ENCODE results near the gene RNF11.

DNA sequence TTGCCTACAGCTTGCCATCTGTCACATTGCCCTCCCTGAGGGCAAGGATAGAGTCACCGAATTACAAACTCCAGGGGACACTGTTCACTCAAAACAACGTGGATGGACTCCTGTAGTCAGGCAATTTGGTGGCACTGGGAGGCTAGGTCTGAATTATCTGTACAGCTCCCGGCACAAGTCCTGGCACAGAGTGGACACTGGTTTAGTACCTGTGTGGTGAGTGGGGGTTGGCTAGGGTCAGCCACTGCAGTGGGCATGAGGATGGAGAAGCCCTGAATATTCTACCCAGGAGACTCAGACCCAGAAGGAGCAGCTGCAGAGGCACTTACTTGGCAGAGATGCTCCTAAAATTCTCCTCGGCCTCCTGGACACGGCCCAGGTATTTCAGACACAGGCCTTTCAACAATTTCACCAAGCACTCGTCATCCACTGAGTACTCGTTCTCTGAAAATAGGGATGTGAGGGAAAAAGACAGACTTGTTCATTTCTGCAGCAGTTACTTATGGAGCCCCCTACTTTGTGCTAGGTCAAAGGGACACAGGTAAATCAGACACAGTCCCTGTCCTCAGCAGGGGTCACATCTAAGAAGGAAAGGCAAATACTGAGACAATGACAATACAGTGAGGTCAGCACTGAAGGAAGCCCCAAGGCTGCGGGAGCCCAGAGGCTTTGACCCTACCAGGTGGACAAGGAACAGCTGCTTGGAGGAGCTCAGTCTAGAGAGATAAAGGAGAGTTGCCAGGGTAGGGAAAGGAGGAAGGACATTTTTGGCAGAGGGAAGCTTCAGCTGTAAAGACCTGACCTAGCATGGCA is 53.8 kb downstream of the RNF11 start:
- TF ChIP-seq EZH2 (IDR thresholded peaks at IDR 0.05; ENCODE audit: low read length) (no peak), CTCF (optimal IDR thresholded peaks at IDR 0.05 in 1 of 3, IDR thresholded peaks at IDR 0.05 in 1 of 3, conservative IDR thresholded peaks at IDR 0.05 in 1 of 3; ENCODE audit: extremely low read depth in 1 of 3, insufficient read depth in 2 of 3, low read length in 3 of 3) (no peak)
